Measurements from ENCODE around the gene CNTNAP2. TPM values are rescaled to one million over a fixed set of nuclear protein-coding genes. Genes with fewer than 3 reads are reported as not detected.

CNTNAP2 gene
- total and polyA plus RNA-seq, 3 experiments from 2014 or later: not detected

DNA sequence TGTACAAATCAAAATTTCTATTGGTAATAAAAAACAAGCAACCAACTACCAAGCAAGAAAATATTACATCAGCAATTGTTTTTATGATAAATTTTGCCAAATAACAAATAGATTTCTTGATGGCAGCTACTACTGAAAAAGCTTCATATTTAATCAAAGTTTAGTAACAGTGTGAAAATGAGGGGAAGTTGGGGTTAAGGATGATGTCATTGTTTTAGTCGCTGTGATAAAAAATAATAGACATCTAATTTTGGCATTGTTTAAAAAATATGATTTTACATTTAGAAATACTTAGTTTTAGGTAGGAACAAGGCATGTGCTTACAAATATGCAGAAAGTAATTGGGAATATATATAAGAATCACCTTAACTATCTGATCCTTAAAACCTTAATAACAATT is 145.9 kb downstream of the CNTNAP2 start:
- Histone ChIP-seq H3K4me1 (ENCODE audit: insufficient read depth, low read length) (no peaks in the 10 kb centered on the region), H3K9me3 (ENCODE audit: low read length) (no peaks in the 10 kb centered on the region), H3K27ac (ENCODE audit: low read depth, low read length) (no peak overlapping the region), H3K36me3 (ENCODE audit: insufficient read depth, low read length) (no peaks in the 10 kb centered on the region), H3K4me3 (ENCODE audit: low read length) (no peak overlapping the region), H3K27me3 (ENCODE audit: insufficient read depth, low read length, poor library complexity, severe bottlenecking) (no peaks in the 10 kb centered on the region)
- no peak for DNase-seq
- Mint-ChIP-seq H3K9me3 (peaks cover 0 to 31% (median 13%) of the 10 kb centered on the region in 5 donors), H3K4me1 (no peaks in the 10 kb centered on the region), H3K4me3 (no peak overlapping the region), H3K36me3 (no peaks in the 10 kb centered on the region), H3K27ac (no peak overlapping the region), H3K27me3 (peaks cover 0 to 4% of the 10 kb centered on the region in 2 donors)
- CTCF ChIA-PET: no interaction called here
- POLR2A ChIA-PET: no interaction called here

DNA sequence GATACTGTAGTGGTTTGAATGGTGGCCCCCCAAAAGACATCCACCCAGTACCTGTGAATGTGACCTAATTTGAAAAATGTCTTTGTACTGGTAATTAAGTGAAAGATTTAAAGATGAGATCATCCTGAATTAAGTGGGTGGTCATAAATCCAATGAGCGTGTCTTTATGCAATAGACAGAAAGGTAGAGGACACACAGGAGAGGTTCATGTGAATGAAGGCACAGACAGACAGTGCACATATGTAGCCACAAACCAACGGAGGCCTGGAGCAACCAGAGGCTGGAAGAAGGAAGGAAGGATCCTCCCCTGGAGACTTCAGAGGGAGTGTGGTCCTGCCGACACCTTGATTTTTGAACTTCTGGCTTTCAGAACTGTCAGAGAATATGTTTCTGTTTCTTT is 160.3 kb downstream of the CNTNAP2 start:
- no peak overlapping the region for H3K27ac ChIP-seq (ENCODE audit: low read depth, low read length)
- H3K4me3 Mint-ChIP-seq: no peak overlapping the region
- ChIA-PET CTCF (no interaction called here), POLR2A (no interaction called here)
- no peak overlapping the region for H3K27ac Mint-ChIP-seq
- H3K36me3 Mint-ChIP-seq: no peaks in the 10 kb centered on the region
- H3K27me3 ChIP-seq (ENCODE audit: insufficient read depth, low read length, poor library complexity, severe bottlenecking): no peaks in the 10 kb centered on the region
- H3K4me1 Mint-ChIP-seq: no peaks in the 10 kb centered on the region
- H3K9me3 Mint-ChIP-seq: peaks cover 4 to 12% (median 8%) of the 10 kb centered on the region in 5 donors
- H3K4me3 ChIP-seq (ENCODE audit: low read length): no peak overlapping the region
- H3K4me1 ChIP-seq (ENCODE audit: insufficient read depth, low read length): no peaks in the 10 kb centered on the region
- no peaks in the 10 kb centered on the region for H3K9me3 ChIP-seq (ENCODE audit: low read length)
- no peak for DNase-seq
- no peaks in the 10 kb centered on the region for H3K36me3 ChIP-seq (ENCODE audit: insufficient read depth, low read length)
- peaks cover 0 to 1% of the 10 kb centered on the region in 2 donors for H3K27me3 Mint-ChIP-seq

- no peaks in the 10 kb centered on the region for H3K4me1 ChIP-seq (ENCODE audit: insufficient read depth, low read length)
- no peaks in the 10 kb centered on the region for H3K36me3 ChIP-seq (ENCODE audit: insufficient read depth, low read length)
- POLR2A ChIA-PET: no interaction called here
- Mint-ChIP-seq H3K27me3 (no peaks in the 10 kb centered on the region), H3K36me3 (no peaks in the 10 kb centered on the region), H3K27ac (no peak overlapping the region), H3K4me3 (no peak overlapping the region), H3K4me1 (no peaks in the 10 kb centered on the region), H3K9me3 (peaks cover 0 to 18% (median 11%) of the 10 kb centered on the region in 5 donors)
- H3K9me3 ChIP-seq (ENCODE audit: low read length): no peaks in the 10 kb centered on the region
- H3K4me3 ChIP-seq (ENCODE audit: low read length): no peak overlapping the region
- CTCF ChIA-PET: no interaction called here
- H3K27ac ChIP-seq (ENCODE audit: low read depth, low read length): no peak overlapping the region
- H3K27me3 ChIP-seq (ENCODE audit: insufficient read depth, low read length, poor library complexity, severe bottlenecking): no peaks in the 10 kb centered on the region
- DNase-seq: no peak
Measured at GRCh38 chr7:146285418-146285817, 168.8 kb downstream of the CNTNAP2 start.

GRCh38 chr7:146290746-146291145 is 174.1 kb downstream of the CNTNAP2 start:
- ChIA-PET CTCF (no interaction called here), POLR2A (no interaction called here)
- Mint-ChIP-seq H3K36me3 (no peaks in the 10 kb centered on the region), H3K4me1 (no peaks in the 10 kb centered on the region), H3K27me3 (no peaks in the 10 kb centered on the region), H3K9me3 (peaks cover 2 to 24% (median 9%) of the 10 kb centered on the region in 5 donors), H3K27ac (no peak overlapping the region), H3K4me3 (no peak overlapping the region)
- no peaks in the 10 kb centered on the region for H3K27me3 ChIP-seq (ENCODE audit: insufficient read depth, low read length, poor library complexity, severe bottlenecking)
- no peaks in the 10 kb centered on the region for H3K36me3 ChIP-seq (ENCODE audit: insufficient read depth, low read length)
- no peak overlapping the region for H3K4me3 ChIP-seq (ENCODE audit: low read length)
- H3K4me1 ChIP-seq (ENCODE audit: insufficient read depth, low read length): no peaks in the 10 kb centered on the region
- DNase-seq: no peak
- H3K9me3 ChIP-seq (ENCODE audit: low read length): no peaks in the 10 kb centered on the region
- H3K27ac ChIP-seq (ENCODE audit: low read depth, low read length): no peak overlapping the region

GRCh38 chr7:146291900-146292299 is 175.3 kb downstream of the CNTNAP2 start:
- no peaks in the 10 kb centered on the region for H3K9me3 ChIP-seq (ENCODE audit: low read length)
- no peak overlapping the region for H3K27ac ChIP-seq (ENCODE audit: low read depth, low read length)
- Mint-ChIP-seq H3K4me1 (no peaks in the 10 kb centered on the region), H3K27me3 (no peaks in the 10 kb centered on the region), H3K9me3 (peaks cover 2 to 14% (median 5%) of the 10 kb centered on the region in 5 donors), H3K27ac (no peak overlapping the region), H3K4me3 (no peak overlapping the region), H3K36me3 (no peaks in the 10 kb centered on the region)
- H3K27me3 ChIP-seq (ENCODE audit: insufficient read depth, low read length, poor library complexity, severe bottlenecking): no peaks in the 10 kb centered on the region
- no peak overlapping the region for H3K4me3 ChIP-seq (ENCODE audit: low read length)
- H3K4me1 ChIP-seq (ENCODE audit: insufficient read depth, low read length): no peaks in the 10 kb centered on the region
- ChIA-PET POLR2A (no interaction called here), CTCF (no interaction called here)
- DNase-seq: no peak
- H3K36me3 ChIP-seq (ENCODE audit: insufficient read depth, low read length): no peaks in the 10 kb centered on the region

DNA sequence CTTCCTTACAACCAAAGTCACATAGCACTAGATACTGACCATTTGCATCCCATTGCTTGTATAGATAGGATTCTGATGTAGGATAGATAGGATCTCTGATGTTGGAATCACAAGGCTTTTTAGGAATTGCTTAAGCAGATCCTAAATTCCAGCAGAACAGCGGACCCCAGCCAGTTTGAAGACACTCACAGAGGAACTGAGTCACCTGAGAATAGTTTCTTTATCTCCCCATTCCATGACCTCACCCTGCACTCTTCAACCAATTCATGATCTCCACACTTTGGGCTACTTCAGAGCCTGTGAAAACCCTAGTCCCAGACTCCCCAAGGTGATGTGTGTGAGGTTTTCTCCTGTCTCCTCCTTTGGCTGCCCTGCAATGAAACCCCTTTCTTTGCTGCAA is 179.4 kb downstream of the CNTNAP2 start:
- Mint-ChIP-seq H3K4me3 (no peak overlapping the region), H3K27me3 (no peaks in the 10 kb centered on the region), H3K27ac (peak overlapping the region in 1 of 8 donors; percentile 19), H3K4me1 (no peaks in the 10 kb centered on the region), H3K36me3 (no peaks in the 10 kb centered on the region), H3K9me3 (peaks cover 2 to 8% (median 3%) of the 10 kb centered on the region in 5 donors)
- DNase-seq: no peak
- Histone ChIP-seq H3K9me3 (ENCODE audit: low read length) (peaks cover 5% of the 10 kb centered on the region), H3K36me3 (ENCODE audit: insufficient read depth, low read length) (no peaks in the 10 kb centered on the region), H3K4me3 (ENCODE audit: low read length) (no peak overlapping the region), H3K27ac (ENCODE audit: low read depth, low read length) (no peak overlapping the region), H3K27me3 (ENCODE audit: insufficient read depth, low read length, poor library complexity, severe bottlenecking) (no peaks in the 10 kb centered on the region), H3K4me1 (ENCODE audit: insufficient read depth, low read length) (no peaks in the 10 kb centered on the region)
- ChIA-PET POLR2A (no interaction called here), CTCF (no interaction called here)

- H3K4me3 Mint-ChIP-seq: no peak overlapping the region
- Histone ChIP-seq H3K4me3 (ENCODE audit: low read length) (no peak overlapping the region), H3K36me3 (ENCODE audit: insufficient read depth, low read length) (no peaks in the 10 kb centered on the region), H3K27ac (ENCODE audit: low read depth, low read length) (no peak overlapping the region), H3K4me1 (ENCODE audit: insufficient read depth, low read length) (no peaks in the 10 kb centered on the region), H3K27me3 (ENCODE audit: insufficient read depth, low read length, poor library complexity, severe bottlenecking) (no peaks in the 10 kb centered on the region), H3K9me3 (ENCODE audit: low read length) (peaks cover 8% of the 10 kb centered on the region)
- no peaks in the 10 kb centered on the region for H3K27me3 Mint-ChIP-seq
- peaks cover 0 to 2% (median 0%) of the 10 kb centered on the region in 3 donors for H3K36me3 Mint-ChIP-seq
- no peak overlapping the region for H3K27ac Mint-ChIP-seq
- peaks cover 0 to 27% (median 3%) of the 10 kb centered on the region in 5 donors for H3K9me3 Mint-ChIP-seq
- POLR2A ChIA-PET: no interaction called here
- H3K4me1 Mint-ChIP-seq: no peaks in the 10 kb centered on the region
- CTCF ChIA-PET: no interaction called here
- DNase-seq: no peak
Measured at GRCh38 chr7:146314962-146315361, 198.4 kb downstream of the CNTNAP2 start.

- Histone ChIP-seq H3K4me1 (ENCODE audit: insufficient read depth, low read length) (no peaks in the 10 kb centered on the region), H3K9me3 (ENCODE audit: low read length) (no peaks in the 10 kb centered on the region), H3K27ac (ENCODE audit: low read depth, low read length) (no peak overlapping the region), H3K4me3 (ENCODE audit: low read length) (no peak overlapping the region), H3K36me3 (ENCODE audit: insufficient read depth, low read length) (no peaks in the 10 kb centered on the region), H3K27me3 (ENCODE audit: insufficient read depth, low read length, poor library complexity, severe bottlenecking) (no peaks in the 10 kb centered on the region)
- H3K27ac Mint-ChIP-seq: no peak overlapping the region
- peaks cover 0 to 16% (median 2%) of the 10 kb centered on the region in 5 donors for H3K9me3 Mint-ChIP-seq
- no peak overlapping the region for H3K4me3 Mint-ChIP-seq
- no peaks in the 10 kb centered on the region for H3K36me3 Mint-ChIP-seq
- CTCF ChIA-PET: no interaction called here
- no peak for DNase-seq
- no peaks in the 10 kb centered on the region for H3K27me3 Mint-ChIP-seq
- H3K4me1 Mint-ChIP-seq: no peaks in the 10 kb centered on the region
- POLR2A ChIA-PET: no interaction called here
Measured at GRCh38 chr7:146319629-146320028, 203.0 kb downstream of the CNTNAP2 start.

DNA sequence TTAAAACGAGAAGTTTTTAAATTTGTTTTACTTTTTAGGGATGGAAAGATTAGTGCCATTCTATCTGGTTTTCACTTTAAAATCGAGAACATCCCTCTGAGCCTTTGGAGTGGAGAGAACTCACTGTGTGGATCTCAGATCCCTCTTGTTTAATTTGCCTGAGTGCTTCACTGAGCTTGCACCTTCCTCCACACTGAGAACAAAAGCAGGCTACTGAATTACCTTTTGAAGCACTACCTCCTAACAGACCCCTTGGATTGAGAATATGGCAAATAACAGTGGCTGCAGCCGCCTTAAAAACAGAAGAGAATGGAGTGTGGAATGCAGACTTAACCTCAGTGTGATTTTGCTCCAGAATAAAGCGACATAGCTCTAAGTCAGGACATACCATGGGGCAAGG is 204.7 kb downstream of the CNTNAP2 start:
- Histone ChIP-seq H3K27ac (ENCODE audit: low read depth, low read length) (no peak overlapping the region), H3K4me3 (ENCODE audit: low read length) (no peak overlapping the region), H3K36me3 (ENCODE audit: insufficient read depth, low read length) (no peaks in the 10 kb centered on the region), H3K27me3 (ENCODE audit: insufficient read depth, low read length, poor library complexity, severe bottlenecking) (no peaks in the 10 kb centered on the region), H3K4me1 (ENCODE audit: insufficient read depth, low read length) (no peaks in the 10 kb centered on the region), H3K9me3 (ENCODE audit: low read length) (no peaks in the 10 kb centered on the region)
- CTCF ChIA-PET: no interaction called here
- H3K27ac Mint-ChIP-seq: no peak overlapping the region
- peaks cover 2 to 16% (median 2%) of the 10 kb centered on the region in 5 donors for H3K9me3 Mint-ChIP-seq
- POLR2A ChIA-PET: no interaction called here
- H3K4me1 Mint-ChIP-seq: no peaks in the 10 kb centered on the region
- no peaks in the 10 kb centered on the region for H3K27me3 Mint-ChIP-seq
- H3K4me3 Mint-ChIP-seq: no peak overlapping the region
- no peak for DNase-seq
- H3K36me3 Mint-ChIP-seq: no peaks in the 10 kb centered on the region

Measured in CD8-positive, alpha-beta memory T cell (primary cell).